UCSD-AML1 (cell line): Measurements from ENCODE around the gene YIF1B.
"Not testable (repeated sequence)": the region's sequence is repeated elsewhere in the genome, so short reads cannot be mapped to it uniquely, and the experiment has no call there.

Experiments
- DNase-seq: peaks from one replicate; lab custom pipeline; 2025; ENCODE audit not compliant: unreplicated experiment; lab: John Stamatoyannopoulos, UW

Gene YIF1B

GRCh38 chr19:38277969-38278680, 37.6 kb downstream of the YIF1B start:
- DNase-seq: no peak

GRCh38 chr19:38277549-38277948, 38.2 kb downstream of the YIF1B start:
- DNase-seq: no peak

GRCh38 chr19:38276942-38277517, 38.7 kb downstream of the YIF1B start:
- DNase-seq: no peak

GRCh38 chr19:38274739-38275138, 41.0 kb downstream of the YIF1B start:
- no peak for DNase-seq

- no peak for DNase-seq
Measured at GRCh38 chr19:38273499-38273898, 42.2 kb downstream of the YIF1B start.

- no peak for DNase-seq
Measured at GRCh38 chr19:38270587-38271167, 45.1 kb downstream of the YIF1B start.

GRCh38 chr19:38268539-38268938, 47.2 kb downstream of the YIF1B start:
- no peak for DNase-seq

GRCh38 chr19:38267761-38268483, 47.8 kb downstream of the YIF1B start:
- DNase-seq: no peak

GRCh38 chr19:38266981-38267597, 48.7 kb downstream of the YIF1B start:
- DNase-seq: no peak

GRCh38 chr19:38265921-38266429, 49.8 kb downstream of the YIF1B start:
- DNase-seq: no peak

GRCh38 chr19:38265213-38265861, 50.4 kb downstream of the YIF1B start:
- peak; percentile 65 for DNase-seq

GRCh38 chr19:38264486-38265212, 51.1 kb downstream of the YIF1B start, which contains the start of gene SPINT2:
TSS of gene SPINT2 (plus strand) at chr19:38264573. CDS start at chr19:38264893, 320 bp downstream.
- DNase-seq: peak; percentile 81

GRCh38 chr19:38263689-38264485, 51.9 kb downstream of the YIF1B start:
- DNase-seq: peak; percentile 92

- DNase-seq: no peak
Measured at GRCh38 chr19:38262585-38263268, 53.0 kb downstream of the YIF1B start.

GRCh38 chr19:38261942-38262341, 53.8 kb downstream of the YIF1B start:
- DNase-seq: not testable (repeated sequence)

- peak; percentile 45 for DNase-seq
Measured at GRCh38 chr19:38255383-38256014, 60.2 kb downstream of the YIF1B start.

- DNase-seq: no peak
Measured at GRCh38 chr19:38253788-38254187, 62.0 kb downstream of the YIF1B start.
